ENCODE results near the gene ARHGDIA. TPM values are rescaled to one million over a fixed set of nuclear protein-coding genes. Genes with fewer than 3 reads are reported as not detected.

ARHGDIA gene
- total RNA-seq, 4 donors from 2014 or later, result 189 to 480 (median 323) TPM

GRCh38 chr17:81839301-81839700 lies 31.8 kb downstream of the ARHGDIA start:
- Histone ChIP-seq H3K27ac (no peak overlapping the region), H3K4me1 (peaks cover 0 to 1% (median 0%) of the 10 kb centered on the region in 4 donors), H3K36me3 (peaks cover 0 to 13% (median 7%) of the 10 kb centered on the region in 4 donors), H3K9me3 (no peaks in the 10 kb centered on the region), H3K4me3 (no peak overlapping the region), H3K27me3 (no peaks in the 10 kb centered on the region)
- intact Hi-C loops (cut with DNase I; ENCODE audit: low total_unique reads) (no loop called here), in situ Hi-C loops (cut with MboI; ENCODE audit: low pct_ligation_motif_present in 1 of 4, low pct_unique_long_range_greater_than_20kb in 1 of 4, low sequenced_read_pairs in 3 of 4) (no loop called here)
- no peak for DNase-seq
- TF ChIP-seq POLR2AphosphoS5 (IDR thresholded peaks at IDR 0.05), result no peak
- TF ChIP-seq POLR2A (IDR thresholded peaks at IDR 0.05), result no peak
- TF ChIP-seq, protein P1, sequence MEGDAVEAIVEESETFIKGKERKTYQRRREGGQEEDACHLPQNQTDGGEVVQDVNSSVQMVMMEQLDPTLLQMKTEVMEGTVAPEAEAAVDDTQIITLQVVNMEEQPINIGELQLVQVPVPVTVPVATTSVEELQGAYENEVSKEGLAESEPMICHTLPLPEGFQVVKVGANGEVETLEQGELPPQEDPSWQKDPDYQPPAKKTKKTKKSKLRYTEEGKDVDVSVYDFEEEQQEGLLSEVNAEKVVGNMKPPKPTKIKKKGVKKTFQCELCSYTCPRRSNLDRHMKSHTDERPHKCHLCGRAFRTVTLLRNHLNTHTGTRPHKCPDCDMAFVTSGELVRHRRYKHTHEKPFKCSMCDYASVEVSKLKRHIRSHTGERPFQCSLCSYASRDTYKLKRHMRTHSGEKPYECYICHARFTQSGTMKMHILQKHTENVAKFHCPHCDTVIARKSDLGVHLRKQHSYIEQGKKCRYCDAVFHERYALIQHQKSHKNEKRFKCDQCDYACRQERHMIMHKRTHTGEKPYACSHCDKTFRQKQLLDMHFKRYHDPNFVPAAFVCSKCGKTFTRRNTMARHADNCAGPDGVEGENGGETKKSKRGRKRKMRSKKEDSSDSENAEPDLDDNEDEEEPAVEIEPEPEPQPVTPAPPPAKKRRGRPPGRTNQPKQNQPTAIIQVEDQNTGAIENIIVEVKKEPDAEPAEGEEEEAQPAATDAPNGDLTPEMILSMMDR (IDR thresholded peaks at IDR 0.05), result no peak
- TF ChIP-seq EP300 (IDR thresholded peaks at IDR 0.05; ENCODE audit: low read depth), result no peak
- 82 to 100% methylated on average over 1 to 15 of the region's 15 CpGs for WGBS, 2 donors (ENCODE audit: low coverage in 1 of 2)

GRCh38 chr17:81838753-81839255 lies 32.3 kb downstream of the ARHGDIA start:
- H3K36me3 ChIP-seq, result peaks cover 0 to 10% (median 5%) of the 10 kb centered on the region in 4 donors
- in situ Hi-C loops (cut with MboI; ENCODE audit: low pct_ligation_motif_present in 1 of 4, low pct_unique_long_range_greater_than_20kb in 1 of 4, low sequenced_read_pairs in 3 of 4) (no loop called here), intact Hi-C loops (cut with DNase I; ENCODE audit: low total_unique reads) (no loop called here)
- no peaks in the 10 kb centered on the region for H3K27me3 ChIP-seq
- no peak for DNase-seq
- no peaks in the 10 kb centered on the region for H3K9me3 ChIP-seq
- TF ChIP-seq POLR2AphosphoS5 (IDR thresholded peaks at IDR 0.05) (no peak), POLR2A (IDR thresholded peaks at IDR 0.05) (no peak), EP300 (IDR thresholded peaks at IDR 0.05; ENCODE audit: low read depth) (no peak)
- TF ChIP-seq, protein P1 (IDR thresholded peaks at IDR 0.05), result no peak
- H3K27ac ChIP-seq, result no peak overlapping the region
- peaks cover 0 to 6% (median 3%) of the 10 kb centered on the region in 4 donors for H3K4me1 ChIP-seq
- no peak overlapping the region for H3K4me3 ChIP-seq
- 56% methylated on average over 17 of the region's 17 CpGs; no CpG with 5 or more reads in 1 of the 2 donors for WGBS, 2 donors (ENCODE audit: low coverage in 1 of 2)

- Histone ChIP-seq H3K27me3 (no peaks in the 10 kb centered on the region), H3K27ac (no peak overlapping the region), H3K4me1 (peaks cover 0 to 12% (median 8%) of the 10 kb centered on the region in 4 donors), H3K9me3 (no peaks in the 10 kb centered on the region), H3K4me3 (no peak overlapping the region), H3K36me3 (no peaks in the 10 kb centered on the region)
- TF ChIP-seq, protein P1 (IDR thresholded peaks at IDR 0.05), result no peak
- TF ChIP-seq EP300 (IDR thresholded peaks at IDR 0.05; ENCODE audit: low read depth) (no peak), POLR2AphosphoS5 (IDR thresholded peaks at IDR 0.05) (no peak), POLR2A (IDR thresholded peaks at IDR 0.05) (no peak)
- in situ Hi-C loops (cut with MboI; ENCODE audit: low pct_ligation_motif_present in 1 of 4, low pct_unique_long_range_greater_than_20kb in 1 of 4, low sequenced_read_pairs in 3 of 4), result no loop called here
- no peak for DNase-seq
- intact Hi-C loops (cut with DNase I; ENCODE audit: low total_unique reads), result no loop called here
- 85% methylated on average over 9 of the region's 9 CpGs; no CpG with 5 or more reads in 1 of the 2 donors for WGBS, 2 donors (ENCODE audit: low coverage in 1 of 2)
Observed at GRCh38 chr17:81837641-81838040, 33.5 kb downstream of the ARHGDIA start.

GRCh38 chr17:81834831-81835267 lies 36.3 kb downstream of the ARHGDIA start, which contains the start of gene PPP1R27:
TSS of gene PPP1R27 (minus strand) at chr17:81835050. CDS start at chr17:81834953, 97 bp downstream.
- Histone ChIP-seq H3K27me3 (no peaks in the 10 kb centered on the region), H3K9me3 (no peaks in the 10 kb centered on the region), H3K4me3 (peak within 1 kb of the TSS in 3 of 4 donors; percentile 42 to 80 (median 60)), H3K4me1 (peaks cover 10 to 25% (median 21%) of the 10 kb centered on the region in 4 donors), H3K27ac (peak within 1 kb of the TSS; percentile 89 to 97 (median 92)), H3K36me3 (no peaks in the 10 kb centered on the region)
- in situ Hi-C loops (cut with MboI; ENCODE audit: low pct_ligation_motif_present in 1 of 4, low pct_unique_long_range_greater_than_20kb in 1 of 4, low sequenced_read_pairs in 3 of 4) (no loop called here), intact Hi-C loops (cut with DNase I; ENCODE audit: low total_unique reads) (no loop called here)
- DNase-seq, result no peak
- 90% methylated on average over 24 of the region's 26 CpGs; no CpG with 5 or more reads in 1 of the 2 donors for WGBS, 2 donors (ENCODE audit: low coverage in 1 of 2)
- TF ChIP-seq, protein P1 (IDR thresholded peaks at IDR 0.05), result no peak
- no peak for TF ChIP-seq EP300 (IDR thresholded peaks at IDR 0.05; ENCODE audit: low read depth)
- no peak for TF ChIP-seq POLR2AphosphoS5 (IDR thresholded peaks at IDR 0.05)
